Large intestine (tissue), 3 donors: ENCODE data around the gene KRTAP10-10. TPM values are rescaled to one million over a fixed set of nuclear protein-coding genes. Genes with fewer than 3 reads are reported as not detected.
"Not testable (repeated sequence)": the region's sequence is repeated elsewhere in the genome, so short reads cannot be mapped to it uniquely, and the experiment has no call there.

ENCODE experiments used
- DNase-seq, 2 donors: peaks; one replicate each; pipeline versions ENCODE4 v3.0.0 to v3.0.0-alpha.2; 2013
- H3K27ac ChIP-seq: one replicate; pipeline ENCODE4 v1.5.1; 2013; ENCODE audit warnings: low read length
- H3K27me3 ChIP-seq: 2 replicates; pipeline ENCODE4 v1.6.1; 2013; ENCODE audit warnings: low read length; ENCODE audit not compliant: control insufficient read depth, insufficient read depth
- H3K36me3 ChIP-seq: 2 replicates; pipeline ENCODE4 v1.6.1; 2013; ENCODE audit warnings: low read length; ENCODE audit not compliant: control insufficient read depth, insufficient read depth
- H3K4me1 ChIP-seq: one replicate; pipeline ENCODE4 v1.6.1; 2013; ENCODE audit warnings: low read length; ENCODE audit not compliant: control insufficient read depth, insufficient read depth
- H3K4me3 ChIP-seq: one replicate; pipeline ENCODE4 v1.5.1; 2013; ENCODE audit warnings: low read length
- H3K9me3 ChIP-seq: one replicate; pipeline ENCODE4 v1.6.1; 2013; ENCODE audit warnings: mild to moderate bottlenecking, low read depth, low read length, moderate library complexity; ENCODE audit not compliant: control insufficient read depth
- WGBS: methylation state at CpG from one replicate; pipeline ENCODE4 v1.1.5; 2013; ENCODE audit warnings: low lambda C conversion rate; ENCODE audit not compliant: insufficient coverage; 5-methylcytosine and 5-hydroxymethylcytosine counted together
- polyA plus RNA-seq: library from polyadenylated mRNA; unstranded; fragments of 120-200 nt; gene quantifications from one replicate; pipeline ENCODE4 v1.2.1, GENCODE V29; 2013

The KRTAP10-10 gene
- polyA plus RNA-seq, 1 donor, result not detected

- WGBS, result no CpG with 5 or more reads among the region's 17 CpGs
- Histone ChIP-seq H3K27me3 (no peaks in the 10 kb centered on the region), H3K36me3 (no peaks in the 10 kb centered on the region), H3K9me3 (peaks cover 3% of the 10 kb centered on the region), H3K4me3 (no peak overlapping the region), H3K4me1 (no peaks in the 10 kb centered on the region), H3K27ac (no peak overlapping the region)
- no peak for DNase-seq
Observed at GRCh38 chr21:44603109-44603875, 33.9 kb upstream of the KRTAP10-10 start.

GRCh38 chr21:44603911-44604310 is 33.2 kb upstream of the KRTAP10-10 start:
- H3K36me3 ChIP-seq, result no peaks in the 10 kb centered on the region
- DNase-seq, result no peak
- no peaks in the 10 kb centered on the region for H3K27me3 ChIP-seq
- no peaks in the 10 kb centered on the region for H3K4me1 ChIP-seq
- no peak overlapping the region for H3K27ac ChIP-seq
- WGBS, result 80% methylated on average over 1 of the region's 8 CpGs
- peaks cover 2% of the 10 kb centered on the region for H3K9me3 ChIP-seq
- no peak overlapping the region for H3K4me3 ChIP-seq

DNA sequence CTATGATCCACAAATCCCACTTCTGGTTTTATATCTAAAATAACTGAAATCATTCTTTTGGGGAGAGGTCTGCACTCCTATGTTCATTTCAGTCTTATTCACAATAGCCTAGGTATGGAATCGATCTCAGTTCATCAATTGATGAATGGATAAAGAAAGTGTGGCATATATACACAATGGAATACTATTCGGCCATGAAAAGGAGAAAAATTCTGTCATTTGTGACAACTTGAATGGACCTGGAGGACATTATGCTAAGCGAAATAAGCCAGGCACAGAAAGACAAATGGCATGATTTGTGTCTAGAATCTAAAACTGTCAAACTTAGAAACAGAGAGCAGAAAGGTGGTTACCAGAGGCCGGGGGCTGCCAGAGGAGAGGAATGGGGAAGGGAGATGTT is 30.7 kb upstream of the KRTAP10-10 start:
- 100% methylated on average over 2 of the region's 4 CpGs for WGBS
- Histone ChIP-seq H3K36me3 (no peaks in the 10 kb centered on the region), H3K27me3 (no peaks in the 10 kb centered on the region), H3K4me1 (no peaks in the 10 kb centered on the region), H3K27ac (no peak overlapping the region), H3K9me3 (no peaks in the 10 kb centered on the region), H3K4me3 (no peak overlapping the region)
- DNase-seq, result no peak

DNA sequence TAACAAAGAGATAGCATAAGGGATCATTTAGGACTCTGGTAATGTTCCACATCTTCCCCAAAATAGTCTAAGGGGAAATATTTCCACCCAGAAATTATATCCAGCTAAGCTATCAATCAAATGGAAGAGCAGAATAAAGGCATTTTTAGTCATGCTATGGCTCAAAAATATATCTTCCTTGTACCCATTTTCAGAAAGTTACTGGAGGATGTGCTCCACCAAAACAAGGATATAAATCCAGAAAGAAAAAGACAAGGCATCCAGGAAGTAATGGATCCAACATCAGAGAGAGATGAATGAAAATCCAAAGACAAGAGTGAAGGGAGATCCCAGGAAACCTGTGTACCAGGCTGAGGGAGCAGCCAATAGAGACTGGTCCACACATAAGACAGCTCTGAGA is 28.0 kb upstream of the KRTAP10-10 start:
- no peak for DNase-seq
- Histone ChIP-seq H3K27me3 (no peaks in the 10 kb centered on the region), H3K4me1 (no peaks in the 10 kb centered on the region), H3K4me3 (no peak overlapping the region), H3K36me3 (no peaks in the 10 kb centered on the region), H3K9me3 (peaks cover 5% of the 10 kb centered on the region), H3K27ac (no peak overlapping the region)

DNA sequence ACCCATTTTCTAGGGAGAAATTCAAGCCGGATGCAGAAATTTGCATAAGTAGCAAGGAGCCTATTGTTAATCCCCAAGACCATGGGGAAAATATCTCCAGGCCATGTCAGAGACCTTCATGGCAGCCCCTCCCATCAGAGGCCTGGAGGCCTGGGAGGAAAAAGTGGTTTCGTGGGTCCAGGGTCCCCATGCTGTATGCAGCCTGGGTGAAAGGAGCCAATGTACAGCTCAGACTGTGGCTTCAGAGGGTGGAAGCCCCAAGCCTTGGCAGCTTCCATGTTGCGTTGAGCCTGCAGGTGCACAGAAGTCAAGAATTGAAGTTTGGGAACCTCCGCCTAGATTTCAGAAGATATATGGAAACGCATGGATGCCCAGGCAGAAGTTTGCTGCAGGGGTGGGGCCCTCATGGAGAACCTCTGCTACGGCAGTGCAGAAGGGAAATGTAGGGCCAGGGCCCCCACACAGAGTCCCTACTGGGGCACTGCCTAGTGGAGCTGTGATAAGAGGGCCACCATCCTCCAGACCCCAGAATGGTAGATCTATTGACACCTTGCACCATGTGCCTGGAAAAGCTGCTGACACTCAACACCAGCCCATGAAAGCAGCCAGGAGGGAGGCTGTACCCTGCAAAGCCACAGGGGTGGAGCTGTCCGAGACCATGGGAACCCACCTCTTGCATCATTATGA is 26.9 kb upstream of the KRTAP10-10 start:
- WGBS, result 100% methylated on average over 1 of the region's 7 CpGs
- H3K27me3 ChIP-seq, H3K4me3 ChIP-seq, H3K27ac ChIP-seq, H3K9me3 ChIP-seq, H3K4me1 ChIP-seq, H3K36me3 ChIP-seq, DNase-seq: not testable (repeated sequence)

- H3K4me3 ChIP-seq, result no peak overlapping the region
- H3K27ac ChIP-seq, result no peak overlapping the region
- WGBS, result no CpG with 5 or more reads among the region's 4 CpGs
- no peaks in the 10 kb centered on the region for H3K27me3 ChIP-seq
- no peaks in the 10 kb centered on the region for H3K36me3 ChIP-seq
- peaks cover 6% of the 10 kb centered on the region for H3K9me3 ChIP-seq
- no peak for DNase-seq
- no peaks in the 10 kb centered on the region for H3K4me1 ChIP-seq
Observed at GRCh38 chr21:44611551-44611950, 25.6 kb upstream of the KRTAP10-10 start.

GRCh38 chr21:44612029-44612486 is 25.1 kb upstream of the KRTAP10-10 start, which contains the start of gene KRTAP10-8:
Gene KRTAP10-8, plus strand, starts transcription at chr21:44612079. Its CDS starts 22 bp downstream, at chr21:44612101.
- Histone ChIP-seq H3K36me3 (no peaks in the 10 kb centered on the region), H3K27ac (no peak within 1 kb of the TSS), H3K4me3 (no peak within 1 kb of the TSS), H3K4me1 (no peaks in the 10 kb centered on the region), H3K27me3 (no peaks in the 10 kb centered on the region), H3K9me3 (peaks cover 8% of the 10 kb centered on the region)
- WGBS, result no CpG with 5 or more reads among the region's 8 CpGs
- no peak for DNase-seq

GRCh38 chr21:44612669-44613229 is 24.4 kb upstream of the KRTAP10-10 start:
- Histone ChIP-seq H3K27me3 (no peaks in the 10 kb centered on the region), H3K4me3 (no peak overlapping the region), H3K9me3 (peaks cover 8% of the 10 kb centered on the region), H3K4me1 (no peaks in the 10 kb centered on the region), H3K36me3 (no peaks in the 10 kb centered on the region), H3K27ac (no peak overlapping the region)
- no peak for DNase-seq
- WGBS, result no CpG with 5 or more reads among the region's 13 CpGs

GRCh38 chr21:44613386-44614155 is 23.6 kb upstream of the KRTAP10-10 start:
- no peak overlapping the region for H3K27ac ChIP-seq
- DNase-seq, result no peak
- WGBS, result no CpG with 5 or more reads among the region's 26 CpGs

GRCh38 chr21:44614161-44614631 is 23.0 kb upstream of the KRTAP10-10 start:
- Histone ChIP-seq H3K36me3 (no peaks in the 10 kb centered on the region), H3K4me1 (no peaks in the 10 kb centered on the region), H3K27me3 (no peaks in the 10 kb centered on the region), H3K4me3 (no peak overlapping the region), H3K27ac (no peak overlapping the region), H3K9me3 (peaks cover 8% of the 10 kb centered on the region)
- no peak for DNase-seq
- no CpG with 5 or more reads among the region's 20 CpGs for WGBS

More at GRCh38 chr21:44613386-44614155, 23.6 kb upstream of the KRTAP10-10 start:
- H3K36me3 ChIP-seq, result no peaks in the 10 kb centered on the region
- peaks cover 8% of the 10 kb centered on the region for H3K9me3 ChIP-seq
- no peaks in the 10 kb centered on the region for H3K4me1 ChIP-seq
- no peak overlapping the region for H3K4me3 ChIP-seq
- no peaks in the 10 kb centered on the region for H3K27me3 ChIP-seq
